Lower leg skin (tissue), 3 donors: ENCODE results near the gene CST7.

Experiments
- POLR2A ChIP-seq, 2 donors: fragments of 450-650 bp; IDR thresholded peaks; one replicate each; pipeline ENCODE4 v1.6.1; 2016 to 2017; ENCODE audit warnings: antibody characterized with exemption in 2 of 2, mild to moderate bottlenecking in 1 of 2, moderate library complexity in 1 of 2
- TF ChIP-seq, protein P1 (sequence below), 3 donors: fragments of 450-650 bp; IDR thresholded peaks; one replicate each; pipeline ENCODE4 v1.5.1; 2016; ENCODE audit warnings: antibody characterized with exemption in 3 of 3, mild to moderate bottlenecking in 3 of 3, moderate library complexity in 2 of 3

DNA sequence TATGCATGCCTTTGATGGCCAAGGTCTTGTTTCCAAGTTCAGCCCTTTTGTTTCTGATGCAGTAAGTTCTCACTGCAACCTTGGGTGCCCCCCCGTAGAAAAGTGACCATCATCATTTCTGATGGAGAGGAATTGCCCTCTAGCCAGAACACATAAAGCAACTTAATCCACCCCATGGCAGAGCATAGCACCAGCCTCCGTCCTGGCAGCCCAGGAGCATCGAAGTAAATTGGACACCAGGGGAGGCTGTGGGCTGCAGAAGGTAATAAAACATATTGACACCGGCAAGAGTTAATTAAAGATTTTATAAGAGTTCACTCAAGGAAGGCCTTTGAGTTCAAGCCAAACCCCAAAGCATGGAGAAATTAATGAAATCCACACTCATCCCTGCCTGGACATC, 39.2 kb upstream of the CST7 start:
- TF ChIP-seq, protein P1, sequence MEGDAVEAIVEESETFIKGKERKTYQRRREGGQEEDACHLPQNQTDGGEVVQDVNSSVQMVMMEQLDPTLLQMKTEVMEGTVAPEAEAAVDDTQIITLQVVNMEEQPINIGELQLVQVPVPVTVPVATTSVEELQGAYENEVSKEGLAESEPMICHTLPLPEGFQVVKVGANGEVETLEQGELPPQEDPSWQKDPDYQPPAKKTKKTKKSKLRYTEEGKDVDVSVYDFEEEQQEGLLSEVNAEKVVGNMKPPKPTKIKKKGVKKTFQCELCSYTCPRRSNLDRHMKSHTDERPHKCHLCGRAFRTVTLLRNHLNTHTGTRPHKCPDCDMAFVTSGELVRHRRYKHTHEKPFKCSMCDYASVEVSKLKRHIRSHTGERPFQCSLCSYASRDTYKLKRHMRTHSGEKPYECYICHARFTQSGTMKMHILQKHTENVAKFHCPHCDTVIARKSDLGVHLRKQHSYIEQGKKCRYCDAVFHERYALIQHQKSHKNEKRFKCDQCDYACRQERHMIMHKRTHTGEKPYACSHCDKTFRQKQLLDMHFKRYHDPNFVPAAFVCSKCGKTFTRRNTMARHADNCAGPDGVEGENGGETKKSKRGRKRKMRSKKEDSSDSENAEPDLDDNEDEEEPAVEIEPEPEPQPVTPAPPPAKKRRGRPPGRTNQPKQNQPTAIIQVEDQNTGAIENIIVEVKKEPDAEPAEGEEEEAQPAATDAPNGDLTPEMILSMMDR (IDR thresholded peaks at IDR 0.05) = no peak
- TF ChIP-seq POLR2A (IDR thresholded peaks at IDR 0.05) = no peak
